Chondrocyte (in vitro differentiated cells): Measurements from ENCODE around the gene GRM7. TPM values are rescaled to one million over a fixed set of nuclear protein-coding genes. Genes with fewer than 3 reads are reported as not detected.

ENCODE experiments used
- DNase-seq: peaks from one replicate; pipeline ENCODE4 v3.0.0; 2021; ENCODE audit warnings: mixed read lengths, low spot score
- H3K27ac Mint-ChIP-seq: one replicate; pipeline ENCODE4 v1.8.0; 2021; ENCODE audit warnings: mild to moderate bottlenecking, moderate library complexity, mixed read lengths; ENCODE audit not compliant: unreplicated experiment
- H3K27me3 Mint-ChIP-seq: 2 replicates; pipeline ENCODE4 v1.8.0; 2021; ENCODE audit warnings: low read depth, mixed read lengths
- H3K36me3 Mint-ChIP-seq: 2 replicates; pipeline ENCODE4 v1.8.0; 2021; ENCODE audit warnings: low read depth, mixed read lengths
- H3K4me1 Mint-ChIP-seq: 2 replicates; pipeline ENCODE4 v1.8.0; 2021; ENCODE audit warnings: low read depth, mild to moderate bottlenecking, mixed read lengths
- H3K4me3 Mint-ChIP-seq: one replicate; pipeline ENCODE4 v1.8.0; 2021; ENCODE audit warnings: mild to moderate bottlenecking, moderate library complexity, mixed read lengths; ENCODE audit not compliant: unreplicated experiment
- H3K9me3 Mint-ChIP-seq: 2 replicates; pipeline ENCODE4 v1.8.0; 2021; ENCODE audit warnings: low read depth, mixed read lengths
- total RNA-seq: library from RNA; stranded (reverse); gene quantifications from 3 replicates; pipeline ENCODE4 v1.2.1, GENCODE V29; 2021
- TF ChIP-seq, protein P1 (sequence below): fragments of 200-600 bp; sonication (generic); IDR thresholded peaks from 2 replicates; pipeline ENCODE4 v1.5.0; 2021; ENCODE audit warnings: antibody characterized with exemption, mild to moderate bottlenecking, moderate library complexity

GRM7 gene
- total RNA-seq, 1 donor from 2014 or later: not detected

DNA sequence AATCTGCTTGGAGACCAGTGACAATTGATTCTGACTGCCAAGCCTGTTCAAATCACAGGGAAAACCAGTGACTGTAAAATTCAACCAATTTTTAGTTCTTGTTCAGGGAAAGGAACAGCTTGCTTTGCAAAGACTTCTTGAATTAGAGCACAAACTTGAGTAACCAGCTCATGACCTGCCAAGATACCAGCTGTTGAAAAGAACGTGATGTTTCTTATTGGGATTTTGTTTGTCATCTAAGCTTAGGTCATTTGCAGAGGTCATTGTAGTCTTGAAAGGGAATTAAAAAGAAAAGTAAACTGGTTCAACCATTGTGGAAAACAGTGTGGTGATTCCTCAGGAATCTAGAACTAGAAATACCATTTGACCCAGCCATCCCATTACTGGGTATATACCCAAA lies 428.2 kb downstream of the GRM7 start:
- Mint-ChIP-seq H3K9me3 (no peaks in the 10 kb centered on the region), H3K4me1 (no peaks in the 10 kb centered on the region)

DNA sequence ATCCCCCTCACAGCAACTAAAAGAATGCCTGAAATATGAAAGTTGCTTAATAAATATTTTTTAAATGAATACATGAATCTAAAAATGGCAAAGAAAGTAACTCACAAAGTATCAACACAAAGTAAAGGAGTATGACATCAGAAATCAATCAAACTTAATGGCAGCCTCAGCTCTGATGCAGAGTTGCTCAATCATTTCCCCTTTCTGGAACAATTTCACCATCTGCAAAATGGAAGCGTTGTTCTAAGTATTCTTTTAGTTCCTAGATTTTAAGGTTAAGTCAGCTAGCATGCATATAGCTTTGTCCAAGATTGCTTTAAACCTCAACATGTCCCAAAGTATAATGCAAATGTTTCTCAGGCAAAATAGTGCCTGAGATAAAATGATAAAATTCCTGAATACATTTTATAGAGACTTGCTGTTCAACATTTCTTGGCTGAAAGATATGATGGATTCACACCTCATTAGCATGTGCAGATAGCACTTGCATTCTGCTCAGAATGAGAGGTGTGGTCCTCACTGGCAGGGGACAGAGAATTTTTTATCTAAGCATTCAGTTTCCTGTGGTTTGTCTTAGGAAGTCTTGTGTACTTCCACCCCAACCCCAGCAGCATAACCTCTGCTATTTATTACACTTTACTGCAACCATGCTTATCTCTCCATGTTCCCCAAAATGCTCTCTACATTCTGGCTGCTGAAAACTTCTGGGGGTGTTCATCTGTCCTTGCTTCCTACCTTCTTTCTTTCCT lies 429.3 kb downstream of the GRM7 start:
- DNase-seq: no peak
- TF ChIP-seq, protein P1, sequence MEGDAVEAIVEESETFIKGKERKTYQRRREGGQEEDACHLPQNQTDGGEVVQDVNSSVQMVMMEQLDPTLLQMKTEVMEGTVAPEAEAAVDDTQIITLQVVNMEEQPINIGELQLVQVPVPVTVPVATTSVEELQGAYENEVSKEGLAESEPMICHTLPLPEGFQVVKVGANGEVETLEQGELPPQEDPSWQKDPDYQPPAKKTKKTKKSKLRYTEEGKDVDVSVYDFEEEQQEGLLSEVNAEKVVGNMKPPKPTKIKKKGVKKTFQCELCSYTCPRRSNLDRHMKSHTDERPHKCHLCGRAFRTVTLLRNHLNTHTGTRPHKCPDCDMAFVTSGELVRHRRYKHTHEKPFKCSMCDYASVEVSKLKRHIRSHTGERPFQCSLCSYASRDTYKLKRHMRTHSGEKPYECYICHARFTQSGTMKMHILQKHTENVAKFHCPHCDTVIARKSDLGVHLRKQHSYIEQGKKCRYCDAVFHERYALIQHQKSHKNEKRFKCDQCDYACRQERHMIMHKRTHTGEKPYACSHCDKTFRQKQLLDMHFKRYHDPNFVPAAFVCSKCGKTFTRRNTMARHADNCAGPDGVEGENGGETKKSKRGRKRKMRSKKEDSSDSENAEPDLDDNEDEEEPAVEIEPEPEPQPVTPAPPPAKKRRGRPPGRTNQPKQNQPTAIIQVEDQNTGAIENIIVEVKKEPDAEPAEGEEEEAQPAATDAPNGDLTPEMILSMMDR: no peak
- Mint-ChIP-seq H3K4me1 (no peaks in the 10 kb centered on the region), H3K27ac (no peak overlapping the region), H3K9me3 (no peaks in the 10 kb centered on the region), H3K4me3 (no peak overlapping the region), H3K36me3 (no peaks in the 10 kb centered on the region), H3K27me3 (peaks cover 3% of the 10 kb centered on the region)

More for the DNA sequence above, 428.2 kb downstream of the GRM7 start:
- TF ChIP-seq, protein P1: no peak
- Mint-ChIP-seq H3K4me3 (no peak overlapping the region), H3K27me3 (peaks cover 1% of the 10 kb centered on the region), H3K36me3 (no peaks in the 10 kb centered on the region), H3K27ac (no peak overlapping the region)
- DNase-seq: no peak

DNA sequence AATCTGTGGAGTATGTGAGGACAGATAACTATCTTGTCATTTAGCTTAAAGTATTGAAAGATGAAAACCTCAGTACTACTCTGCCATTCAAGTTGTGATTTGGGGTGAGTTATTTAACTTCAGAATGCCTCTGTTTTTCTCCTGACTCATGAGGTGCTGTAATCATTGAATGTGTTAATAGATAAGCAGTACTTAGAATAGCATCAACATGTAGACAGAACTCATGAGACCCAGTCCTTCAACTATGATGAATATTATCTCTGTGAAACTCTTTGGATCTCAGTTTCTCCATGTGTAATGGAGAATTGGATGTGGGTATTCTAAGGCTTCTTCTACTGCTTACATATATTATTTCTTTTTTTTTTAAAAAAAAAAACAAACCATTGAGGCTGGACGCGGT lies 431.4 kb downstream of the GRM7 start:
- H3K27ac Mint-ChIP-seq: no peak overlapping the region
- no peaks in the 10 kb centered on the region for H3K36me3 Mint-ChIP-seq
- no peaks in the 10 kb centered on the region for H3K4me1 Mint-ChIP-seq
- TF ChIP-seq, protein P1: no peak
- H3K4me3 Mint-ChIP-seq: no peak overlapping the region
- no peaks in the 10 kb centered on the region for H3K9me3 Mint-ChIP-seq
- no peak for DNase-seq
- peaks cover 3% of the 10 kb centered on the region for H3K27me3 Mint-ChIP-seq

DNA sequence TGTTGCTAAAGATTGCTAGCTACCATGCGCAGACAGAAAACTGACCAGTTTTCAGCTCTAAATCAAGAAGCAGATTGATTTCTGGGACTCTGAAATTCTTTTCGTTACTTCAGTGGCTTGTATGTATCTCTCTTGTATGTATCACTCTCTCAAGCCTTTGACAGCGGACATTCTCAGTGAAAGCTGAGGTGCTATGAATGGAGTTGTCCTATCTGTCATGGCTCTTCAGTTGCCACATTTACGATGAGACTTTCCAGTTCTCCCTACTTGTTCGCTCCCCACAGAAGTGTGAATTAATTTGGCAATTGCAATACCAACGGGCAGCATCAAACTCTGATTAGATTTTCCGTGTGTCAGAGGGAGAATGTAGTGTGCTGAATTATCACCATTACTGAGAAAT lies 432.4 kb downstream of the GRM7 start:
- TF ChIP-seq, protein P1: no peak
- Mint-ChIP-seq H3K27me3 (peaks cover 3% of the 10 kb centered on the region), H3K27ac (no peak overlapping the region), H3K36me3 (no peaks in the 10 kb centered on the region), H3K9me3 (no peaks in the 10 kb centered on the region), H3K4me1 (no peaks in the 10 kb centered on the region), H3K4me3 (no peak overlapping the region)
- DNase-seq: no peak

DNA sequence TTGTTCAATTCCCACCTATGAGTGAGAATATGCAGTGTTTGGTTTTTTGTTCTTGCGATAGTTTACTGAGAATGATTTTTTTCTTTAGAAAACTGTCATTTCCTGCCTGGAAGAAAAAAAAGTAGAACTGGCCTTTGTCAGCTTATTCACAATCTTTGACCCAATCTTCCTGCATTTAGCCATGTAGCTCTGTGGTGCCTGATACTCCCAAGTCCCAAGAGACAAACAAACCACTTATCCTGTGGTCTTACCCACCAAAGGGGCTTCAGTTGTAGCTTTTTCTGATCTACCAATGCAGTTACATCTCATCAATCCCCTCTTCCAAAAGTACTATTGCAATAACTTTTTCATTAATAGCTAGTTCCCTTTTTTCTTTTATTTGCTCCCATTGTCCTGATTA lies 444.6 kb downstream of the GRM7 start:
- no peaks in the 10 kb centered on the region for H3K27me3 Mint-ChIP-seq
- peaks cover 12% of the 10 kb centered on the region for H3K9me3 Mint-ChIP-seq
- TF ChIP-seq, protein P1: no peak
- H3K27ac Mint-ChIP-seq: no peak overlapping the region
- no peak overlapping the region for H3K4me3 Mint-ChIP-seq
- no peaks in the 10 kb centered on the region for H3K36me3 Mint-ChIP-seq
- no peak for DNase-seq
- H3K4me1 Mint-ChIP-seq: peaks cover 31% of the 10 kb centered on the region
